B cell (primary cell): ENCODE measurements around the gene VIT.

Source experiments
- CTCF ChIP-seq: fragments of 200-600 bp; IDR thresholded peaks from one replicate; pipeline ENCODE4 v1.8.0; 2022; ENCODE audit warnings: antibody characterized with exemption, mild to moderate bottlenecking
- EZH2 ChIP-seq: IDR thresholded peaks from 2 replicates; pipeline ENCODE4 v1.6.1; 2012; ENCODE audit warnings: borderline replicate concordance, low read depth, mild to moderate bottlenecking, moderate library complexity, low read length; ENCODE audit not compliant: insufficient read depth, poor library complexity, severe bottlenecking

DNA sequence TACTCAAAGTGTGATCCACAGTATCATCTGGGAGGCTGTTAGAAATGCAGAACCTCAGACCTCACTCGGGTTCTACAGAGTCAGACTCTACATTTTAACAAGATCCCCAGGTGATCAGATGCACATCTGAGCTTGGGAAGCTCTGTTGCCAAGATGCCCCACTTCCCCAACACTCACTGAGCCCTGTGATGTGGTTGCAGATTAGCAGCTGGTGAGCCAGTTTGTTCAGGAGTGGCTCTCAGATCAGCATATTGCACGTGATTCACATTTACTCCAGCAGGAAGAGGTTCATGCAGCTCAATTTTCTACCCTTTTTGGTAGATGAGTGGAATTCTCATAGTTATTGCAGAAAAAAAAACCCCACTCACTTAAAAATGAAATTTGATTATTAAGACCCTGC is 96.4 kb downstream of the VIT start:
- TF ChIP-seq EZH2 (no peak), CTCF (no peak)
